Fibroblast of villous mesenchyme (primary cell): ENCODE results near the gene USP32. TPM values are rescaled to one million over a fixed set of nuclear protein-coding genes. Genes with fewer than 3 reads are reported as not detected.

Source experiments
- DNase-seq: peaks from one replicate; pipeline ENCODE4 v3.0.0-alpha.2; 2010; ENCODE audit warnings: low read depth
- H3K4me3 ChIP-seq: 2 replicates; pipeline ENCODE4 v1.5.1; 2011; ENCODE audit warnings: low read depth, mild to moderate bottlenecking, low read length
- total RNA-seq: library from RNA; depleted of rRNA; stranded (reverse); fragments of >200 nt; gene quantifications from 2 replicates; pipeline ENCODE4 v1.2.3, GENCODE V29; 2012
- TF ChIP-seq, protein P1 (sequence below): IDR thresholded peaks from 2 replicates; pipeline ENCODE4 v1.5.1; 2012; ENCODE audit warnings: low read depth, mild to moderate bottlenecking, low read length; ENCODE audit not compliant: insufficient read depth

USP32 gene
- total RNA-seq, 1 donor: 95.4 TPM

DNA sequence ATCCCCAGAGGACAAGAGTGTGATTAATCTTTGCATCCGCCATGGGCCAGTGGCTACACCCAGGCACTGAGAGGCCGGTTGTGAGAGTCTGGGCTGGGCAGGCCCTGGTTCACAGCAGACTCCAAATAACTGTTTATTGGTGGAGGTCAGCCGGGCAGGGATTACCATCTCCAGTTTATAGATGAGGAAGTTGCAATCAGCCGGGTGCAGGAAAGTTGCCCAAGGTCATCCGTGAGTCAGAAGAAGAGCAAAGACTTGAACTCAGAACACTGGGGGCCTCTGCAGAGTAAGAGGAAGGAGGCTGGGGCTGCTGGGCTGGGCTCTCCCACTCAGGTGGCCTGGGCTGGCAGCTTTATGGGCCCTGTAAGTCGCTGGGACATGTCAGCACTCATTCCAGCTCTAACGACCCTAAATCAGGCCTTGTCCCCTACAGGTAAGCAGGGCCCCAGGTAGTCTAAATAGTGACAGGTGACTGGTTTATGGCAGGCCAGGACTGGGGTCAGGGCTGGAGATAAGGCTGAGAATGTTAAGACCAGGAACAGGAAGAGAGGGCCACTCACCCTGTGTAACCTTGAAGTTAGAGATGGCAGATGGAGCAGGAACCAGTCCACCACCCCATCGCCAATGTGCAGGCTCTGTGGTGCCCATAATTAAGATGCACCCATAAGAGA lies 244.2 kb downstream of the USP32 start:
- peak; percentile 27 for DNase-seq
- H3K4me3 ChIP-seq: no peak overlapping the region
- TF ChIP-seq, protein P1, sequence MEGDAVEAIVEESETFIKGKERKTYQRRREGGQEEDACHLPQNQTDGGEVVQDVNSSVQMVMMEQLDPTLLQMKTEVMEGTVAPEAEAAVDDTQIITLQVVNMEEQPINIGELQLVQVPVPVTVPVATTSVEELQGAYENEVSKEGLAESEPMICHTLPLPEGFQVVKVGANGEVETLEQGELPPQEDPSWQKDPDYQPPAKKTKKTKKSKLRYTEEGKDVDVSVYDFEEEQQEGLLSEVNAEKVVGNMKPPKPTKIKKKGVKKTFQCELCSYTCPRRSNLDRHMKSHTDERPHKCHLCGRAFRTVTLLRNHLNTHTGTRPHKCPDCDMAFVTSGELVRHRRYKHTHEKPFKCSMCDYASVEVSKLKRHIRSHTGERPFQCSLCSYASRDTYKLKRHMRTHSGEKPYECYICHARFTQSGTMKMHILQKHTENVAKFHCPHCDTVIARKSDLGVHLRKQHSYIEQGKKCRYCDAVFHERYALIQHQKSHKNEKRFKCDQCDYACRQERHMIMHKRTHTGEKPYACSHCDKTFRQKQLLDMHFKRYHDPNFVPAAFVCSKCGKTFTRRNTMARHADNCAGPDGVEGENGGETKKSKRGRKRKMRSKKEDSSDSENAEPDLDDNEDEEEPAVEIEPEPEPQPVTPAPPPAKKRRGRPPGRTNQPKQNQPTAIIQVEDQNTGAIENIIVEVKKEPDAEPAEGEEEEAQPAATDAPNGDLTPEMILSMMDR: no peak

DNA sequence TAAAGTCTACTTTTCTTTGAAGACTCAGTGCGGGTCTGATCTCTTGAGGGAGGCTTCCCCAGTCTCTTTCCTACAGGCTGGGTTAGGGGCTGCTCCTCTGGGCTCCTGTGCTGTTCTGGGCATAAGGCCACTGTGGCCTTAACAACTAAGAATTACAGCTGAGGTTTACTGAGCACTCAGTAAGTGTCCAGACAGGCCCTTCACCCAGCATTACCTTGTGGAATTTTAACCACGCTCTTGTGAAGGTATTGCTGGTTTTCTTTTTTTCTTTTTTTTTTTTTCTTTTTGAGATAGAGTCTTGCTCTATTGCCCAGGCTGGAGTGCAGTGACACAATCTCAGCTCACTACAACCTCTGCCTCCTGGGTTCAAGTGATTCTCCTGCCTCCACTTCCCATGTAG lies 245.7 kb downstream of the USP32 start:
- no peak overlapping the region for H3K4me3 ChIP-seq
- TF ChIP-seq, protein P1: no peak
- no peak for DNase-seq

DNA sequence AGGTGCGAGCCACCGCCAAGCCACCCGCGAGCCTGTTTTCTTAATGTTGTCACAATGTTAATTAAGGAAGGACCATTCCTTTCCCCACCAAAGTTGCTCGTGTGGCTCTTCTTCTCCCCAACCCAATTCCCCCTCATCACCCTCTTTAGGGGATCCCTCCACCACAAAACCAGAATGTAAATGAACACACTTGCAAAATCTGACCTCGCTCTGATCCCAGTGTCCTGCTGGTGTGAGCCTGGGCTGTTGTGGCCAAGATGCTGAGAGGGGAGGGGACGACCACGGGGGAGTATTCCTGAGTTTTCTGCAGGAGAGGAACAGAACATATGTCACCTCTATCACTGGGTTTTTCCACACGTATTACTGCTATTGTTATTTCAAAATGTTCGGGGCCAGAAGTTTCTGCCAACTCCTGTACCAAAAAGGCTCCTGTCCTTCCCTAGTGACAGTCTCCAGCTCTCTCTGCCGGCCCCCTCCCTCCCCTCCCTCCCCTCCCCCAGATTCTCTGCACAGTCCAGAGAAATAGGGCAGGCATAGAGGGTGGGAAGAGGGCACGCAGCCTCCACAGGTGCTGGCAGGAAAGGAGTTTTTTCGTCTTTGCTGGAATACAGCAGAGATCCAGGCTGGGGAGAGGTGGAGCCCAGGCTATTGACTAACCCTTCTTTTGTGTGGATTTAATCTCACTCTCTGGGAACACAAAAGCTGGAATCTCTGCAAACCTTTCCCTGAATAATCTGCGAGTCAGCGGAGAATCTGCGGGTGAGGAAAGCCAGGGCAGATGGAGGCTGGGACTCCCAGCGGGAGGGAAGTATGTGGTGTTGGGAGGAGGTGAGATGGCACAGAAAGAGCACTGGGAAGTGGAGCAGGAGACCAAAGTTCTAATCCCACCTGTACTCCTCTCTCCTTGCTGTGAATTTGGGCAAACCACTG lies 246.7 kb downstream of the USP32 start:
- TF ChIP-seq, protein P1: no peak
- no peak for DNase-seq
- H3K4me3 ChIP-seq: no peak overlapping the region

DNA sequence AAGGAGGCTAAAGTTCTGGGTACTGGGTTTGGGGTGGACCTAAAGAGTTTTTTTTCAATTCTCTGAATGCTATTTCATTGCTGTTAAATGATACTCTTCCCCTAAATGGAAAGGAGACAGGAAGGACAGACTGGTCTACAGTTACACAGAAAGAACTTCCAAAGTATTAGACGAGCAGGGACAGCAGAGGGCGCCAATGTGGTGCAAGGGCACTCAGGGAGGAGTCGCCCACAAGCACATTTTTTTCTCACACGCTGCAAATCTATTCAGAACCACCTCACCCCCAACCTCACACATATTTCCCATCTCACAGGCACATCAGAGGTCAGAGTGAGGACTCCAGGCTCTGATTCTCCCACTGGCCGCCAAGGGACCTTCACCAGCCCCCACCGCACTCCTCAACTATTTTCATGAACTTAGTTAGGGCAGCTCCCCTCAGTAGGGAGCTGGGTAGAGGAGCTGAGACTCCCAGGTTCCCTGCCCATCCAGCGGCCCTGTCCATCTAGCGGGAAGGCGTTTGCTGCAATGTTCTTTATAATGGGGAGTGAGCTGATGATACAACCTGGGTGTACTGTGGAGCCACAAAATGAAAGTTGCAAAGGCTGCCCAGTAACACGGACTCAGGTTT lies 248.9 kb downstream of the USP32 start:
- peak overlapping the region; percentile 51 for H3K4me3 ChIP-seq
- TF ChIP-seq, protein P1: peak; percentile 78
- peak; percentile 85 for DNase-seq

DNA sequence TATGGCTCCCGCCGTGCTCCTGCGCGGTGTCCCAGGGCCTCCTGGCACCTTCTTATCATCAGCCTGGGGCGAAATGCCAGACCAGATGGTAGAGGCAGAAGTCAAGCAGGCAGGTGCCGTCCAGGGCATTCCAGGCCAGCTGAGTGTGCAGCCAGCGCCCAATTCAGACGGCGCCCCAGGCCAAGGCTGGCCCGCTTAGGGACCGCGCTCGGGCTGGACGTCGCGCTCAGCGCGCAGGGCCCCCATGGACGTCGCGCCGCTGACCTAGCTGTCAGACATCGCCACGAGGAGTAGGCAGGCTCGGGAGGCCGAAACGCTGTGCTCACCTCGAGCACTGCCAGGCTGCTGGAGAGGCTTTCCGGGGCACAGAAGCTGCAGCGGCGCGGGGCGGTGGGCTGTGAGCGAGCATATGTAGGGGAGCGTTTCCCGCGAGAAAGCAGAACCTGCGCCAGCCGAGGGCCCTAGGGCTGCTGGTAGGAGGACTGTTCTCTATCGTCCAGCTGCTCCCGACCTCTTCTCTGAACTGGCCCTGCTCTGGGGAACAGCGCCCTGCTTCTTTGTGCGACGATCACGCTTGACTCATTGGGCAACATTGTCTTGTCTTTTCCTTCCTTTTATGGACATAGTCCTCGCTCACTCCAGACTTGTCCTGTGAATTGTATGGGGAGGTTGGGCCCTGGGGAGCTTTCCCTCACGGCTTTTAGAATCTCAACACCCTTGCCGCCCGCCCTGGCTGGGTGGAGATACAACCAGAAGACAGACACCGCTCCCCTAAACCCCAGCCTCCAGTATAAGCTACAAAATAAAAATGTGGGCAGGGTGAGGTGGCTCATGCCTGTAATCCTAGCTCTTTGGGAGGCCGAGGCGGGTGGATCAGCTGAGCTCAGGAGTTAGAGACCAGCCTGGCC lies 250.6 kb downstream of the USP32 start:
- TF ChIP-seq, protein P1: no peak
- H3K4me3 ChIP-seq: no peak overlapping the region
- peak; percentile 21 for DNase-seq
